ENCODE results near the gene TMEM238.

The TMEM238 gene

DNA sequence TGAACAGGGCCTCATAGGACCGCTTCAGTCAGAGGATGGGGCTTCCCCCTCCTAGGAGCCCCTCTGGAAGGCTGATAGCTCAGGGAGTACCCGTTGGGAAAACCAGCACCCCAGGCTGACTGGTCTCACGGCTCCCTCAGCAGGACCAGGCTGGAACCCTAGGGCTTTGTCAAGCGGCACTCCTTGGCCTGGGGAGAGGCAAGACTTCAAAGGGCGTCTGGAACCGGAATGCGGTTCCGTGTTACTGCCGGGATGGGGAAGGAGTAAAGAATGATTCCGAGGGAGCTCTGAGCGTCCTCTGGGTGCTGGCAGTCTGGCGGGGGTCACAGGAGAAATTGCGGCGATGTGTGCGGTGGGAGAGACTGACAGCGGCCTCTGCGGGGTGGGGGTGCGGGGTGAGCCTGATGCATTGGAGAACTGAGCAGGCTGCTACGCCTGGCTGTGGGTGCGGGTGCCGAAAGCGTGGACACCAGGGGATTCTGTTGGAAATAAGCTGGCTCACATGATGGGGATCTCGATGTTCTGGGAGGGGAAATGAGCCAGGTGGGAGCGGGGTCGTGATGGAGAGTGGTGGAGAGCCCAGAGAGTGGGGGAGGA lies 31.4 kb downstream of the TMEM238 start:
- no peaks in the 10 kb centered on the region for H3K9me3 ChIP-seq (ENCODE audit: severe bottlenecking)
- H3K27ac ChIP-seq (ENCODE audit: poor library complexity, severe bottlenecking), result no peak overlapping the region
- H3K4me3 ChIP-seq (ENCODE audit: severe bottlenecking), result no peak overlapping the region
- H3K4me1 ChIP-seq (ENCODE audit: insufficient read depth, poor library complexity, severe bottlenecking), result peaks cover 13% of the 10 kb centered on the region
- TF ChIP-seq, protein P1, sequence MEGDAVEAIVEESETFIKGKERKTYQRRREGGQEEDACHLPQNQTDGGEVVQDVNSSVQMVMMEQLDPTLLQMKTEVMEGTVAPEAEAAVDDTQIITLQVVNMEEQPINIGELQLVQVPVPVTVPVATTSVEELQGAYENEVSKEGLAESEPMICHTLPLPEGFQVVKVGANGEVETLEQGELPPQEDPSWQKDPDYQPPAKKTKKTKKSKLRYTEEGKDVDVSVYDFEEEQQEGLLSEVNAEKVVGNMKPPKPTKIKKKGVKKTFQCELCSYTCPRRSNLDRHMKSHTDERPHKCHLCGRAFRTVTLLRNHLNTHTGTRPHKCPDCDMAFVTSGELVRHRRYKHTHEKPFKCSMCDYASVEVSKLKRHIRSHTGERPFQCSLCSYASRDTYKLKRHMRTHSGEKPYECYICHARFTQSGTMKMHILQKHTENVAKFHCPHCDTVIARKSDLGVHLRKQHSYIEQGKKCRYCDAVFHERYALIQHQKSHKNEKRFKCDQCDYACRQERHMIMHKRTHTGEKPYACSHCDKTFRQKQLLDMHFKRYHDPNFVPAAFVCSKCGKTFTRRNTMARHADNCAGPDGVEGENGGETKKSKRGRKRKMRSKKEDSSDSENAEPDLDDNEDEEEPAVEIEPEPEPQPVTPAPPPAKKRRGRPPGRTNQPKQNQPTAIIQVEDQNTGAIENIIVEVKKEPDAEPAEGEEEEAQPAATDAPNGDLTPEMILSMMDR (IDR thresholded peaks at IDR 0.05; ENCODE audit: poor library complexity, severe bottlenecking), result no peak
- ATAC-seq (ENCODE audit: low read depth) (no peak), DNase-seq (ENCODE audit: low spot score) (no peak)
- no peaks in the 10 kb centered on the region for H3K27me3 ChIP-seq (ENCODE audit: insufficient read depth, poor library complexity, severe bottlenecking)
- no peaks in the 10 kb centered on the region for H3K36me3 ChIP-seq (ENCODE audit: low read depth)

DNA sequence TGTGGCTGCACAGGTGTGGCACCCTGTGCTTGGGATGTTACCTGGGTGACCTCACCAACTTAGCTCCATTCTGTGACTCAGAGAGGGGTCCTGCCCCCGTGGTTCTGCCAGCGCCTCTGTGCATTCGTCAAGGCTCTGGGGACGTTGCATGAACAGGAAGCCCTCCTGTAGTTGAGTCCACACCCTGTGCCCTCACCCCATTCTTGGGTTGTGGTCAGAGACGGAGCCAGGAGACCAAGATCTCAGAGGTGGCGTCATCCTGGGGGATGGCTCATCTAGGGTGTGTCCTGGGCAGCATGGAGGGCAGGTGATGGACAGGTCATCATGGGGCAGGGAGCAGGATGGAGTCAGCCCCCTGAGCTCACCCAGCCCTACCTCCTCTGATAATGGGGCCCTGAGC lies 32.1 kb downstream of the TMEM238 start:
- H3K27ac ChIP-seq (ENCODE audit: poor library complexity, severe bottlenecking), result peak overlapping the region; percentile 10
- TF ChIP-seq, protein P1 (IDR thresholded peaks at IDR 0.05; ENCODE audit: poor library complexity, severe bottlenecking), result no peak
- H3K9me3 ChIP-seq (ENCODE audit: severe bottlenecking), result no peaks in the 10 kb centered on the region
- peak; percentile 64 for ATAC-seq (ENCODE audit: low read depth)
- no peaks in the 10 kb centered on the region for H3K27me3 ChIP-seq (ENCODE audit: insufficient read depth, poor library complexity, severe bottlenecking)
- H3K4me3 ChIP-seq (ENCODE audit: severe bottlenecking), result no peak overlapping the region
- H3K36me3 ChIP-seq (ENCODE audit: low read depth), result no peaks in the 10 kb centered on the region
- DNase-seq (ENCODE audit: low spot score), result peak; percentile 88
- peaks cover 13% of the 10 kb centered on the region for H3K4me1 ChIP-seq (ENCODE audit: insufficient read depth, poor library complexity, severe bottlenecking)

DNA sequence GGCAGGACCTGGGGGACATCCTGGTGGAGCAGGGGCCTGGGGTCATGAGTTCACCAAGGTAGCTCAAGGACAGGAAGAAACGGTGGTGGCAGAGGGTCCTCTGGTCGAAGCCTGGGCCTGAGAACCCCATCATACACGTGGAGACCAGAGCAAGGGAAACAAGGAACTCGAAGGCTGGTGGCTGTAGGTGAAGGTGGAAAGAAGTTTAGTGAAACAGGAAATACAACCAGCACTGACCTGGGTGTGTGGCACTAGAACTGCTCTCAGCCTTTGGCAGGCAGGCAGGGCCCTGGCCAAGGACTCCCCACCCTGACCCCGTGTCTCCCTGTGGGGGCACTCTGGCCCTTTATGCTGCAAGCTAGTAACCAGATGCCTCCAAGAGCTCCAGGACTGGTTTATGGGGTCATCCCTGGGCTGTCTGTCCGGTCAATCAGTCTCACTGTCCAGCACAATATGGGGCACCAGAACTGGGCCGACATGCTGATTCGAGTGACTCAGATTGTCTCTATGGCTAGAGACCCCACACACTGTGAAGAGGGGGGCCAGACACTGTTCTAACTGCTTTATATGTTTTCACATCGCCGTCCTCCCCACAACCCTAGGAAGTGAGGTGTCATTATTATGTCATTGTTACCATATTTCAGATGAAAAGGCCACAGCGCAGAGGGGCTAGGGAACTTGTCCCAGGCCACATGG lies 33.3 kb downstream of the TMEM238 start:
- Histone ChIP-seq H3K27me3 (ENCODE audit: insufficient read depth, poor library complexity, severe bottlenecking) (no peaks in the 10 kb centered on the region), H3K4me1 (ENCODE audit: insufficient read depth, poor library complexity, severe bottlenecking) (peaks cover 16% of the 10 kb centered on the region), H3K4me3 (ENCODE audit: severe bottlenecking) (no peak overlapping the region), H3K27ac (ENCODE audit: poor library complexity, severe bottlenecking) (no peak overlapping the region), H3K36me3 (ENCODE audit: low read depth) (no peaks in the 10 kb centered on the region), H3K9me3 (ENCODE audit: severe bottlenecking) (no peaks in the 10 kb centered on the region)
- DNase-seq (ENCODE audit: low spot score) (no peak), ATAC-seq (ENCODE audit: low read depth) (no peak)
- TF ChIP-seq, protein P1 (IDR thresholded peaks at IDR 0.05; ENCODE audit: poor library complexity, severe bottlenecking), result no peak

DNA sequence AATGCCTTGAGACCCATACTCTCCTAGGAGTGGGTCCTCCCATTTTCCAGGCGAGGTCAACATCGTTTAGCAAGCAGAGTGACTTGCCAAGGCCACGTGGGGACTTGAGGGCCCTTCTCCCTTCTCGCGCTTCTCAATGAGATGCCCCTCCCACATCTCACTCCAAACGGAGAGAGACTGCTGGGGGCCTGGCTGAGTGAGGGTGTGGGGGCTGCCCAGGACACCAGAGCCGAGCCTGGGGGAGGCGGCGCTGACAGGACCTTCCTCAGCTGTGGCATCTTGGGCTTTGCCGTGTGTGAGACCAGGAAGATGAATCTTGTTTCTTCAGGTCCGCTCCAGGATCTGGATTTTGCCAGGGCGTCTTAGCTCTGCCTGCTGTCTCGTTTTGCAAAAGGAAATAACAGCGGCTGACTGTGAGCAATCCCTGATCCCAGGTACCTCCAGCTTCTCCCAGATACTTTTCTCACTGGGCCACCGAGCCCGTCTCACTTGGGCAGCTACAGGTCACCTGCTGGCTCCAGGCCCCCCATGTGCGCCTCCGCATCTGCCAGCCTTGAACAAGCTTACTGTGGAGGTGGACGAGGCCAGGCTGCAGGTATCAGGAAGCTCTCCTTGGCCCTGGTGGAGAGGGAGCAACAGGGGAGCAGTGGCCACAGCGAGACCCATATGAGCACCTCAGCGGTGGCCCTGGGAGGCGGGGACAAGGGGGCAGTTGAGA lies 35.6 kb downstream of the TMEM238 start:
- no peaks in the 10 kb centered on the region for H3K9me3 ChIP-seq (ENCODE audit: severe bottlenecking)
- TF ChIP-seq, protein P1 (IDR thresholded peaks at IDR 0.05; ENCODE audit: poor library complexity, severe bottlenecking), result no peak
- peaks cover 36% of the 10 kb centered on the region for H3K4me1 ChIP-seq (ENCODE audit: insufficient read depth, poor library complexity, severe bottlenecking)
- no peaks in the 10 kb centered on the region for H3K27me3 ChIP-seq (ENCODE audit: insufficient read depth, poor library complexity, severe bottlenecking)
- no peak overlapping the region for H3K4me3 ChIP-seq (ENCODE audit: severe bottlenecking)
- peaks cover 4% of the 10 kb centered on the region; the same call in 1 of the 2 replicates for H3K36me3 ChIP-seq (ENCODE audit: low read depth)
- H3K27ac ChIP-seq (ENCODE audit: poor library complexity, severe bottlenecking), result no peak overlapping the region
- DNase-seq (ENCODE audit: low spot score) (no peak), ATAC-seq (ENCODE audit: low read depth) (no peak)

All from RWPE2 (cell line).